ENCODE measurements around the gene TBL2. TPM values are rescaled to one million over a fixed set of nuclear protein-coding genes. Genes with fewer than 3 reads are reported as not detected.
"Not testable (repeated sequence)": the region's sequence is repeated elsewhere in the genome, so short reads cannot be mapped to it uniquely, and the experiment has no call there.

TBL2 gene
- total RNA-seq, 1 donor from 2014 or later, result 29.0 TPM

DNA sequence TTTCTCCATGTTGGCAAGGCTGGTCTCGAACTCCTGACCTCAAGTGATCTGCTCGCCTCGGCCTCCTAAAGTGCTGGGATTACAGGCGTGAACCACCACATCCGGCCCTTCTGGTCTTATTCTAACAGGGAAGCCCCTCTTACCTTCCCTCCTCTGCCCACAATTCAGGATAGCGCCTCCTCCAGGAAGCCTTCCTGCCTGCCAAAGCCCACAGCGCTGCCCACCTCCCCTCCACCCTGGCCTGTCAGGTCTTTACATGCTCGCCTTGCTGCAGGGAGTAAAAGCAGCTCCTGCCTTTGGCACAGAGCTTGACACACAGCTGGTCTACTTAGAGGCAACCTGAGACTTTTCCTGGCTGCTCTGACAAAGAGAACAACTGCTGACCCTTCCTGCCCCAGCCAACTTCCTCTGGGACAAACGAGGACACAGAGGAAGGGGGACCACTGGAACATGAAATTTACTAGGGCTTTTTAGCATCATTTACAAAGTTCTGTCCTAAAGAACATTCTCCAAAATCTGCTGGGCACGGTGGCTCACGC, 32.7 kb upstream of the TBL2 start:
- Histone ChIP-seq H3K4me1 (no peaks in the 10 kb centered on the region), H3K27me3 (no peaks in the 10 kb centered on the region), H3K27ac (no peak overlapping the region), H3K9me3 (no peaks in the 10 kb centered on the region), H3K36me3 (no peaks in the 10 kb centered on the region), H3K4me3 (no peak overlapping the region)
- no peak for DNase-seq (ENCODE audit: extremely low spot score in 2 of 2)
- intact Hi-C loops (cut with DNase I), result no loop called here
- TF ChIP-seq, protein P1, sequence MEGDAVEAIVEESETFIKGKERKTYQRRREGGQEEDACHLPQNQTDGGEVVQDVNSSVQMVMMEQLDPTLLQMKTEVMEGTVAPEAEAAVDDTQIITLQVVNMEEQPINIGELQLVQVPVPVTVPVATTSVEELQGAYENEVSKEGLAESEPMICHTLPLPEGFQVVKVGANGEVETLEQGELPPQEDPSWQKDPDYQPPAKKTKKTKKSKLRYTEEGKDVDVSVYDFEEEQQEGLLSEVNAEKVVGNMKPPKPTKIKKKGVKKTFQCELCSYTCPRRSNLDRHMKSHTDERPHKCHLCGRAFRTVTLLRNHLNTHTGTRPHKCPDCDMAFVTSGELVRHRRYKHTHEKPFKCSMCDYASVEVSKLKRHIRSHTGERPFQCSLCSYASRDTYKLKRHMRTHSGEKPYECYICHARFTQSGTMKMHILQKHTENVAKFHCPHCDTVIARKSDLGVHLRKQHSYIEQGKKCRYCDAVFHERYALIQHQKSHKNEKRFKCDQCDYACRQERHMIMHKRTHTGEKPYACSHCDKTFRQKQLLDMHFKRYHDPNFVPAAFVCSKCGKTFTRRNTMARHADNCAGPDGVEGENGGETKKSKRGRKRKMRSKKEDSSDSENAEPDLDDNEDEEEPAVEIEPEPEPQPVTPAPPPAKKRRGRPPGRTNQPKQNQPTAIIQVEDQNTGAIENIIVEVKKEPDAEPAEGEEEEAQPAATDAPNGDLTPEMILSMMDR (IDR thresholded peaks at IDR 0.05), result no peak
- TF ChIP-seq POLR2A (IDR thresholded peaks at IDR 0.05), result no peak
- TF ChIP-seq POLR2AphosphoS5 (IDR thresholded peaks at IDR 0.05; ENCODE audit: insufficient read depth in 1 of 2, low read depth in 1 of 2), result no peak

DNA sequence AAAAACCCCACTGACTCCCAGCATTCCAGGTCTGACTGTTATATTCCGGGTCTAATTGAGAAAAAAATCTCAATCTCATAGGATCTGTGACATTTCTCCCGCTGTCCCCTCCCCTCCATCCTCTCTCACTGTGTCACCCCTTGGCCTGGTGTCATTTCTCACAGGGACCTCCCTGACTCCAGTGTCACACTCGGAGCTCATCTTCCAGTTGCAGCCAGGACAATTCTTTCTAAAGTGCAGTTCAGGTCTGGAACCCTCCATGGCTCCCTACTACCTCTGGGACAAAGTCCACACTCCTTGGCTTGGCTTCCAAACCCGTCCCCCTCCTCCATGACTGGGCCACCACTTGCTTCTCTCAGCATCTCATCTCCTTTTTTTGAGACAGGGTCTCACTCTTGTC, 31.7 kb upstream of the TBL2 start:
- no peaks in the 10 kb centered on the region for H3K9me3 ChIP-seq

DNA sequence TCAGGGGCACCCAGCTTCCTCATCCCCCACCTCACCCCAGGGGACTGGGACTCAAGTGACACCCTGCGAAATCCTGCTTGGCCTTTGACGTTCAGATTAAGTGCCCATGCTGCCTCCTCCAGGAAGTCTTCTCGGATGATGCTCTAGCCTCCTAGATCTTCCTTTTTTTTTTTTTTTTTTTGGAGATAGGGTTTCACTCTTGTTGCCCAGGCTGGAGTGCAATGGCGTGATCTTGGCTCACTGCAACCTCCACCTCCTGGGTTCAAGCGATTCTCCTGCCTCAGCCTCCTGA, 29.3 kb upstream of the TBL2 start:
- H3K4me3 ChIP-seq; H3K4me1 ChIP-seq; H3K27me3 ChIP-seq; H3K36me3 ChIP-seq; H3K9me3 ChIP-seq; H3K27ac ChIP-seq; DNase-seq (ENCODE audit: extremely low spot score in 2 of 2): not testable (repeated sequence)
- intact Hi-C loops (cut with DNase I), result loop anchor here (5.0 to 10.0 kb wide), 2 partner anchors 57 to 115 kb away; partner anchors contain the start of gene VPS37D

More for the DNA sequence above, 31.7 kb upstream of the TBL2 start:
- Histone ChIP-seq H3K36me3 (no peaks in the 10 kb centered on the region), H3K4me1 (no peaks in the 10 kb centered on the region), H3K27me3 (no peaks in the 10 kb centered on the region), H3K27ac (no peak overlapping the region), H3K4me3 (no peak overlapping the region)
- no peak for DNase-seq (ENCODE audit: extremely low spot score in 2 of 2)
- TF ChIP-seq POLR2AphosphoS5 (IDR thresholded peaks at IDR 0.05; ENCODE audit: insufficient read depth in 1 of 2, low read depth in 1 of 2) (no peak), POLR2A (IDR thresholded peaks at IDR 0.05) (no peak)
- TF ChIP-seq, protein P1 (IDR thresholded peaks at IDR 0.05), result no peak
- intact Hi-C loops (cut with DNase I), result no loop called here

DNA sequence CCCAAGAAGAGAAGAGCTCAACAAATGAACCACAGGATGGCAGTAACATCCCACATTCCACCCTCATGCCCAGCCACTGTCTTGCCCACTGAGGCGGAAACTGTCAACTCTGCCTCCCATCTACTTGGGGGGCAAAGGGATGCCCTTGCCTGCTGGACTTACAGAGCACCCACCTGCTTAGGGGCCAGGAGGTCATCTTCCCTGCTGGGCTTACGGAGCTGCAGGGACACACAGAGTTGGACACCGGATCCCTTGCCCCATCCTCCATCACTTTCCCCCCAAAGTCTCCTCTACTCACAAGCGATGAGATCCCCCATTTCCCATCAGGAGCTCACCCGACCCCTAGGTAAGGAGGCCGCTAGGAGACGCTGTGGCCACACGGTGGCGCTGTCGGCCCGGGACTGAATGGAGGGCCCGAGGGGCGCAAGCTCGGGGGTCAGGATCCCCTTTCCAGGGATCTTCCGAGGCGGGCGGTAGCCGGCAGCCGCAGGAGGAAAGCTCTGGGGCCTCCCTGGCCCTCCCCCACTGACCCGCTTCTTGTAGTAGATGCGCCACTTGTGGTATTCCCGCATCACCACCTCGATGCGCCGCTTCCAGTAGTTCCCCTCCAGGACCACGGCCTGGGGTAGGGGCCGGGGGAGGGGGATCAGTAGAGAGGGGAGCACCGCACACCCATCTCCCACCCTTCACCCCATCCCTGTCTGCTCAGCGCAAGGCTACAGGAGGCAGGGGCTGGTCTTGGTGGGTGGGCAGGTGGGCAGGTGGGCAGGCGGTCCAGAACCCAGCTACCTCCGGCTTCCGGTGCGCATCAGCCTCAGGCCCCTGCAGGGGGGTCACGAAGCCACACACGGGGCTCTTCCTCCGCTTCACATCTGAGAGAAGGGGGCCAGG, 28.7 kb upstream of the TBL2 start:
- intact Hi-C loops (cut with DNase I), result loop anchor here (5.0 to 10.0 kb wide), 2 partner anchors 58 to 115 kb away; partner anchors contain the start of gene VPS37D
- DNase-seq (ENCODE audit: extremely low spot score in 2 of 2), result no peak
- TF ChIP-seq POLR2A (IDR thresholded peaks at IDR 0.05), result no peak
- TF ChIP-seq, protein P1 (IDR thresholded peaks at IDR 0.05), result peak; percentile 86 to 91 (median 86)
- TF ChIP-seq POLR2AphosphoS5 (IDR thresholded peaks at IDR 0.05; ENCODE audit: insufficient read depth in 1 of 2, low read depth in 1 of 2), result no peak
- Histone ChIP-seq H3K4me1 (no peaks in the 10 kb centered on the region), H3K9me3 (no peaks in the 10 kb centered on the region), H3K36me3 (no peaks in the 10 kb centered on the region), H3K27ac (no peak overlapping the region), H3K4me3 (no peak overlapping the region), H3K27me3 (no peaks in the 10 kb centered on the region)

DNA sequence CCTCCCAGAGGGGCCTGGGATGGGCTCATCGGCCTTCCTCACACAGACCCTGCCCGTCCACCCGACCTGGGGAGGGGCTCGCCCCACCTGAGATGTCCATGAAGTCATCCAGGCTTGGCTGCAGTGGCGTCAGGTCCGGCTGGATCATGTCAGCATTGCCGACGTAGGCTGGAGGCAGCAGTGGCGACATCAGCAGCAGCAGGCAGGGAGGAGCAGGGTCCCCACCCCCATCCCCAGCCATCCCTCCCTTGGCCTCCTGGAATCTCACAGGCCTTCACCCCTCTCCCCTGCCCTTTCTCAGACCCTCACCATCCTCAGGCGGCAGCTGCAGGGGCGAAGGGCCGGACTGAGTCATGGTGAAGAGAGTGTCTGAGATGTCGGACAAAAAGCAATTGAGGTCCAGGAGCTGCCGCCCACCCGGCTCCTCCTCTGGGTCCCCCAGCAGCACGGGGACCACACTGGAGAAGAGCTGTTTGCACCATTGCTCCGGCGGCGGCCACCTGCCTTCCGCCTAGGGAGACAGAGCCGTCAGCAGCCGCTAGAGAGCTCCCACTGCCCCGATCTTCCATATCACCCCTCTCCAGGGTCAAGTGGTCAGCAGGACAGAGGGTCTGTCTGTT, 27.3 kb upstream of the TBL2 start:
- no peak overlapping the region for H3K4me3 ChIP-seq
- no peaks in the 10 kb centered on the region for H3K36me3 ChIP-seq
- TF ChIP-seq, protein P1 (IDR thresholded peaks at IDR 0.05), result no peak
- TF ChIP-seq POLR2AphosphoS5 (IDR thresholded peaks at IDR 0.05; ENCODE audit: insufficient read depth in 1 of 2, low read depth in 1 of 2), result no peak
- TF ChIP-seq POLR2A (IDR thresholded peaks at IDR 0.05), result no peak
- H3K4me1 ChIP-seq, result no peaks in the 10 kb centered on the region
- DNase-seq (ENCODE audit: extremely low spot score in 2 of 2), result no peak
- intact Hi-C loops (cut with DNase I), result loop anchor here (5.0 to 10.0 kb wide), 2 partner anchors 59 to 117 kb away; partner anchors contain the start of gene VPS37D
- no peaks in the 10 kb centered on the region for H3K9me3 ChIP-seq
- no peak overlapping the region for H3K27ac ChIP-seq
- no peaks in the 10 kb centered on the region for H3K27me3 ChIP-seq
